ENCODE data around the gene GPR176. TPM values are rescaled to one million over a fixed set of nuclear protein-coding genes. Genes with fewer than 3 reads are reported as not detected.
A peak's percentile ranks its signal among the peaks of the same experiment; 100 is the strongest.

The GPR176 gene, protein sequence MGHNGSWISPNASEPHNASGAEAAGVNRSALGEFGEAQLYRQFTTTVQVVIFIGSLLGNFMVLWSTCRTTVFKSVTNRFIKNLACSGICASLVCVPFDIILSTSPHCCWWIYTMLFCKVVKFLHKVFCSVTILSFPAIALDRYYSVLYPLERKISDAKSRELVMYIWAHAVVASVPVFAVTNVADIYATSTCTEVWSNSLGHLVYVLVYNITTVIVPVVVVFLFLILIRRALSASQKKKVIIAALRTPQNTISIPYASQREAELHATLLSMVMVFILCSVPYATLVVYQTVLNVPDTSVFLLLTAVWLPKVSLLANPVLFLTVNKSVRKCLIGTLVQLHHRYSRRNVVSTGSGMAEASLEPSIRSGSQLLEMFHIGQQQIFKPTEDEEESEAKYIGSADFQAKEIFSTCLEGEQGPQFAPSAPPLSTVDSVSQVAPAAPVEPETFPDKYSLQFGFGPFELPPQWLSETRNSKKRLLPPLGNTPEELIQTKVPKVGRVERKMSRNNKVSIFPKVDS
- under 1 TPM; 0.09 to 0.14 TPM for total RNA-seq

- H3K36me3 Mint-ChIP-seq: peaks cover 3% of the 10 kb centered on the region
Observed at GRCh38 chr15:39919748-39920509, at the start of gene GPR176. TSS of gene GPR176 (minus strand) at chr15:39920266. CDS start at chr15:39920026, 240 bp downstream.

GRCh38 chr15:39969002-39969394 is 48.9 kb upstream of the GPR176 start:
- H3K36me3 Mint-ChIP-seq: peaks cover 45% of the 10 kb centered on the region
- H3K27me3 Mint-ChIP-seq: no peaks in the 10 kb centered on the region
- H3K27ac Mint-ChIP-seq: no peak overlapping the region
- no peak for ATAC-seq (ENCODE audit: low read depth)
- POLR2A ChIA-PET: no interaction called here
- DNase-seq: no peak
- peaks cover 7% of the 10 kb centered on the region for H3K4me1 Mint-ChIP-seq
- H3K4me3 Mint-ChIP-seq: no peak overlapping the region
- no peaks in the 10 kb centered on the region for H3K9me3 Mint-ChIP-seq

More at GRCh38 chr15:39919748-39920509, at the start of gene GPR176:
- Mint-ChIP-seq H3K27me3 (peaks cover 50% of the 10 kb centered on the region), H3K27ac (peak within 1 kb of the TSS; percentile 75), H3K4me3 (peak within 1 kb of the TSS; percentile 84), H3K4me1 (peaks cover 15% of the 10 kb centered on the region), H3K9me3 (peaks cover 5% of the 10 kb centered on the region)
- DNase-seq (peak; percentile 63), ATAC-seq (ENCODE audit: low read depth) (peak; percentile 30)
- POLR2A ChIA-PET: interaction anchor here (0.7 to 1.4 kb wide), 3 partner anchors 14 to 138 kb away, joined by 3 to 4 read pairs (median 3); partner anchors contain the start of genes EIF2AK4 and FSIP1

GRCh38 chr15:39968273-39969001 is 48.4 kb upstream of the GPR176 start:
- H3K27me3 Mint-ChIP-seq: no peaks in the 10 kb centered on the region
- no peak overlapping the region for H3K4me3 Mint-ChIP-seq
- H3K9me3 Mint-ChIP-seq: no peaks in the 10 kb centered on the region
- ATAC-seq (ENCODE audit: low read depth) (no peak), DNase-seq (no peak)
- POLR2A ChIA-PET: no interaction called here
- no peak overlapping the region for H3K27ac Mint-ChIP-seq
- peaks cover 7% of the 10 kb centered on the region for H3K4me1 Mint-ChIP-seq
- H3K36me3 Mint-ChIP-seq: peaks cover 45% of the 10 kb centered on the region

DNA sequence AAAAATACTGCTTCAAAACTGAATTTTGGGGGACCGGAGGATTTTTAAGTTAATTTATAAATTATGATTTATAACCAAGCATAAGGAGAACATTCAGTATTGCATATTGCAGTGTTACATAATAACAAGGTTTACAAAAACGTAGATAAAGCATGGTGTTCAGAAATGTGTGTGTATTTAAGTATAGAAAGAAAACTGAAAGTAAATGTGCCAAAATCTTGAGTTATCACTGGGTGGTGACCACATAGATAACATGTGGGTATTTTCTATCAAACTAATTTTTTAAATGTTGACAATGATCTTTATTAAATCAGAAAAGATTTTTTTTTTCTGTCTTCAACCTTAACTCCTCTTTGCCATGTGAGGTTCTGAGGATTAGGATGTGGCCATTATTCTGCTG is 46.5 kb upstream of the GPR176 start:
- DNase-seq (no peak), ATAC-seq (ENCODE audit: low read depth) (no peak)
- H3K36me3 Mint-ChIP-seq: peaks cover 52% of the 10 kb centered on the region
- H3K9me3 Mint-ChIP-seq: no peaks in the 10 kb centered on the region
- POLR2A ChIA-PET: no interaction called here
- peaks cover 11% of the 10 kb centered on the region for H3K4me1 Mint-ChIP-seq
- H3K4me3 Mint-ChIP-seq: peak overlapping the region; percentile 29
- H3K27ac Mint-ChIP-seq: no peak overlapping the region
- H3K27me3 Mint-ChIP-seq: no peaks in the 10 kb centered on the region

GRCh38 chr15:39963786-39964185 is 43.7 kb upstream of the GPR176 start:
- no peak overlapping the region for H3K4me3 Mint-ChIP-seq
- no peaks in the 10 kb centered on the region for H3K9me3 Mint-ChIP-seq
- POLR2A ChIA-PET: no interaction called here
- H3K36me3 Mint-ChIP-seq: peaks cover 44% of the 10 kb centered on the region
- no peaks in the 10 kb centered on the region for H3K27me3 Mint-ChIP-seq
- H3K27ac Mint-ChIP-seq: no peak overlapping the region
- ATAC-seq (ENCODE audit: low read depth) (no peak), DNase-seq (no peak)
- peaks cover 11% of the 10 kb centered on the region for H3K4me1 Mint-ChIP-seq

GRCh38 chr15:39961051-39961450 is 41.0 kb upstream of the GPR176 start:
- Mint-ChIP-seq H3K27ac (no peak overlapping the region), H3K4me1 (peaks cover 7% of the 10 kb centered on the region), H3K4me3 (no peak overlapping the region), H3K36me3 (peaks cover 30% of the 10 kb centered on the region), H3K27me3 (no peaks in the 10 kb centered on the region), H3K9me3 (no peaks in the 10 kb centered on the region)
- POLR2A ChIA-PET: no interaction called here
- DNase-seq (no peak), ATAC-seq (ENCODE audit: low read depth) (no peak)

DNA sequence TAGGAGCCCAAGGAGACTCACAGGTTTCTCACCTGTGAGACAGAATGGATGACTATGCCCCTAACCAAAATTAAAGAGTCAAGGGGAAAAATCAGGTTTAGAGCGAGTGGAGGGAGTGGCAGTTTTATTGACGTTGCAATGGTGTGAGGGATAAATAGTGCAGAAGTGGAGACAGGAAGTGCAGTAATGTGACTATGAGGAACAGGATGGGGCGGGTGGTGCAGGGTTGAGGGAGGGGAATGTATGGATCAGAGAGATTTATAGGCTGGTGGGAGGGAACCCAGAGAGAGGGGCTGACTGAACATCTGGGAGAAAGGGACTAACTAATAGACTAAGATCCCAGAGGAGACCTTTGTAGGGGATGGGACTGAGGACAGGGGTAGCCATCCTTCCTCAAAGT is 40.3 kb upstream of the GPR176 start:
- POLR2A ChIA-PET: no interaction called here

DNA sequence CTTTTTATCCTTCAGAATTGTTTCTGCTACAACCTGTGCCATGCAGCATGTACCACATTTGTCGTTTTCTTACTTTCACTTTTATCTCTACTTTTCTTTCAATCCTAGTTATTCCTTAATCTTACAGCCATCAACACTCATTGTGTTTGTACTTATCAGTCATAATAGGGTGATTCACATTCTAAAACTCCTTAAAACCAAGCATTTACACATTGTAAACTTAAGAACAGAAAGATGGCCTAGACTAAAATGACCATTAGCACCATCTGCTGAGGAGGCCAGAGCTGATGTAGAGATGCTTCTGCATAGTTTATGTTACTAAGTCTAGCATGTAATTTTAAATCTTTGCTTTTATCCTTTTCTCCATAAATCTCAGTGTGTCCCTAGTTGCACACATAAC is 39.3 kb upstream of the GPR176 start:
- DNase-seq: no peak
- H3K4me3 Mint-ChIP-seq: no peak overlapping the region
- POLR2A ChIA-PET: no interaction called here
- H3K9me3 Mint-ChIP-seq: no peaks in the 10 kb centered on the region
- no peak for ATAC-seq (ENCODE audit: low read depth)
- peaks cover 26% of the 10 kb centered on the region for H3K36me3 Mint-ChIP-seq
- H3K27ac Mint-ChIP-seq: no peak overlapping the region
- H3K27me3 Mint-ChIP-seq: no peaks in the 10 kb centered on the region
- H3K4me1 Mint-ChIP-seq: peaks cover 5% of the 10 kb centered on the region

More for the DNA sequence above, 40.3 kb upstream of the GPR176 start:
- DNase-seq: no peak
- ATAC-seq (ENCODE audit: low read depth): no peak
- peaks cover 24% of the 10 kb centered on the region for H3K36me3 Mint-ChIP-seq
- H3K27me3 Mint-ChIP-seq: no peaks in the 10 kb centered on the region
- no peak overlapping the region for H3K4me3 Mint-ChIP-seq
- H3K4me1 Mint-ChIP-seq: peaks cover 5% of the 10 kb centered on the region
- H3K9me3 Mint-ChIP-seq: no peaks in the 10 kb centered on the region
- no peak overlapping the region for H3K27ac Mint-ChIP-seq

DNA sequence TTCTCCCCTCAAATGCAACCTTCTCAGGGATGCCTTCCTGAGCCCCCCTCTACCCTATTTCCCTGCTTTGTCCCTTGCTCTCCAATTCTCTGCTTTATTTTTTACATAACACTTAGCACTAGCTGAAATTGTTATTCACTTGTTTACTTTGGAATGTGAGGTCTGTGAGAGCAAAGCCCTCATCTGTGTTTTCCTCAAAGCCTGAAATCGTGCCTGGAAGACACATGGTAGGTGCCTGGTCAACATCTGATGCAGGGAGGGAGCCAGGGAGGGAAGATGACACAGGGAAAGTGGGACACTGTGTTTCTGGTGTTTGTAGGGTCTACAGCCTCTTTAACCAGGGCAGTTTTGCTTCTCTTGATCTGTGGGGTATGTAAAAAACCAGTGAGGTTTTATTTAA is 37.4 kb upstream of the GPR176 start:
- H3K27me3 Mint-ChIP-seq: no peaks in the 10 kb centered on the region
- no peak overlapping the region for H3K4me3 Mint-ChIP-seq
- no peak for DNase-seq
- no peak overlapping the region for H3K27ac Mint-ChIP-seq
- ATAC-seq (ENCODE audit: low read depth): no peak
- H3K9me3 Mint-ChIP-seq: no peaks in the 10 kb centered on the region
- H3K4me1 Mint-ChIP-seq: no peaks in the 10 kb centered on the region
- peaks cover 17% of the 10 kb centered on the region for H3K36me3 Mint-ChIP-seq
- POLR2A ChIA-PET: no interaction called here

DNA sequence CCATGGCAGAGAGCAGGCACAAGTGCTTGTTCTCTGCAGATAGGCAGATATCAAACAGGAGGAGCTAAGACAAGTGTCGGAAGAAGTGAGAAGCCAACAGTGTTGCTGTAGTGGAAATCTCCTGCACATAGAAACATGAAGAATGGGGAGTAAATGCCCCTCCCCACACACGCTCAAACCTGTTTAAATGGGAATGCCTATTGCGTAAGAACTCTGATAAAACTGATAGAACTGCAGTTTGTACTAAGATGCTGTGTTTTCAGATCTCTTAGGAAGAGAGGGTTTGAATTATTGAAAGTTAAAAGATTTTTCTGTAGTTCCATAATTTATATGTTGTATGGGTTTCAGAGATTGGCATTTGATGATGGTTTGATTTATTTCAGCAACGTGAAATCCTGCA is 33.5 kb upstream of the GPR176 start:
- H3K27me3 Mint-ChIP-seq: no peaks in the 10 kb centered on the region
- peaks cover 7% of the 10 kb centered on the region for H3K4me1 Mint-ChIP-seq
- POLR2A ChIA-PET: no interaction called here
- H3K9me3 Mint-ChIP-seq: no peaks in the 10 kb centered on the region
- no peak overlapping the region for H3K4me3 Mint-ChIP-seq
- H3K36me3 Mint-ChIP-seq: peaks cover 27% of the 10 kb centered on the region
- no peak for ATAC-seq (ENCODE audit: low read depth)
- H3K27ac Mint-ChIP-seq: no peak overlapping the region
- no peak for DNase-seq

DNA sequence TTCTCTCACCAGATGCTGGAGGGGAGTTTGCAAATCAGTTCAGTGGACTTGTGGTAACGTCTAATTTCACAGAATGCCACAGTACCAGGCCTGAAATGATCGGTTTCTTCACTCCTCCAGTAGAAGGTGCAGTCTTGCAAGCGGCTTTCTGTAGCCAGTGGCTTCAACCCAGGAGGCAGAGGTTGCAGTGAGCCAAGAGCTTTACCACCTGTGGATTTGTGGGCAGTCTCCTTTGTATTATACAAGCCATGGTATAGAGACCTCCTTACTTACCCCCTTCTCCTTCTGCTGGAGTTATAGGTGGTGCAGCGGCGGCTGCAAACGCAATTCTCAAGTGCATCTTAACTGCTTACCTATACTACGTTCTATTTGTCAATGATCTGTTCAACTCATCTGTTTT is 31.5 kb upstream of the GPR176 start:
- Mint-ChIP-seq H3K4me1 (peaks cover 20% of the 10 kb centered on the region), H3K27me3 (no peaks in the 10 kb centered on the region), H3K27ac (no peak overlapping the region), H3K4me3 (no peak overlapping the region), H3K9me3 (no peaks in the 10 kb centered on the region), H3K36me3 (peaks cover 22% of the 10 kb centered on the region)
- ATAC-seq (ENCODE audit: low read depth) (no peak), DNase-seq (no peak)
- POLR2A ChIA-PET: no interaction called here

DNA sequence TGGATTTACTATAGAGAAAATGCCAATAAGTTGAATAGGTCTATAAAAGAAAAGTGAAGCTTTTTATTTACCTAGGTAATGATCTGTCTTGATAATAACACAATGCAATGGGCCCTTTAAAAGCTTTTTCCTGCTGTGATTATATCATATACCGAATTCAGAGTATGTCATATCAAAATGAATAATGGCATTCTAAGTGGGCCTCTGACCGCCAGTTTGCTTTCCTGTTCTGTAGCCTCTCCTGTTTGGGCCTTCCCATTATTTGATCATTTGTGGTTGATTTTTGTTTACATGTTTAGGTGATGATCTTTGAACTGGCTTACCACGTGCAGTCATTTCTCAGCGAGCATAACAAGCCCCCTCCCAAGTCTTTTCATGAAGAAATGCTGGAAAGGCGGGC is 28.8 kb upstream of the GPR176 start:
- POLR2A ChIA-PET: interaction anchor here (0.5 to 2.4 kb wide), 5 partner anchors 15 to 219 kb away, joined by 3 to 17 read pairs (median 3); partner anchors contain the start of gene EIF2AK4
- DNase-seq (no peak), ATAC-seq (ENCODE audit: low read depth) (no peak)
- Mint-ChIP-seq H3K36me3 (peaks cover 37% of the 10 kb centered on the region), H3K27me3 (no peaks in the 10 kb centered on the region), H3K27ac (peak overlapping the region; percentile 47), H3K4me1 (peaks cover 22% of the 10 kb centered on the region), H3K9me3 (no peaks in the 10 kb centered on the region), H3K4me3 (peak overlapping the region; percentile 10)

Data from activated naive CD8-positive, alpha-beta T cell treated with anti-CD3 and anti-CD28 coated beads, Interleukin-2, amount 10 ng/mL, durations not matched to agents 7 days and 5 days (primary cell).